ENCODE results near the gene STX8.
"Not testable (repeated sequence)": the region's sequence is repeated elsewhere in the genome, so short reads cannot be mapped to it uniquely, and the experiment has no call there.

Gene STX8

DNA sequence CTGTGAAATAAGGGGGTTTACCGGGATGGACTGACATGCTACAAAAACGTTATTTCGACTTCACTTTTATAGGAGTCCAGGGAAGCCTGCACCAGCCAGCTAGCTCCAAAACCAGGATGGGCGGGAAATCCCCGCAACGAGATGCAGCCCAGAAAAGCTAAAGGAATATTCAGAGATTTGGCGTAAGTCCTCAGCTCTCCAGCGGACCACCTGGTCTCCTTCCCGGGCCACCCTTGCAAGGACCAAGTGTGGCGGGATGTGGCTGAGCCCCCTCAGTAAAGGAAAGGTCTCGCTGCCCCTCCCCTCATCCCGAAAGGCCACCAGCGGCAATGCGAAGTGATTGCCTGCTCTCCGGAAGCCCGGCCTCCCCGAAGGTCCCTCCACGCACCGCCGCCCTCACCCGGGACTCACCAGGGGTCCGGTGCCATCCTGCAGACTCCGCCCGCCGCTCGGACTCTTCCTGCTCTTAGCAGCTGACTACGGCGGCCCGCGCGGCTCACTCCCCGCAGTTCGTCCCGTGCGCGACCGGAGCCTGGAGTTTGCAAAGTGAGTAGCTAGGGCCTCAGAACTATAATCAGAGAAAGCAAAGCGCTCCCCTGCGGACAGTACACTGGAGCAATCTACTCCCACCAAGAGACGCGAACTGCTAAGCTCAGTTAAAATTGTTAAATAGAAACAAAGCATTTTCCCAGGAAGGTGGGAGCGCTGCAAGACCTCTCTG, at the start of gene STX8:
Gene STX8 (minus strand): TSS at position 440 of the 721 bp plus-strand sequence. CDS start 12 bp downstream, at position 428.
- peak; percentile 59 for DNase-seq (ENCODE audit: low spot score)

DNA sequence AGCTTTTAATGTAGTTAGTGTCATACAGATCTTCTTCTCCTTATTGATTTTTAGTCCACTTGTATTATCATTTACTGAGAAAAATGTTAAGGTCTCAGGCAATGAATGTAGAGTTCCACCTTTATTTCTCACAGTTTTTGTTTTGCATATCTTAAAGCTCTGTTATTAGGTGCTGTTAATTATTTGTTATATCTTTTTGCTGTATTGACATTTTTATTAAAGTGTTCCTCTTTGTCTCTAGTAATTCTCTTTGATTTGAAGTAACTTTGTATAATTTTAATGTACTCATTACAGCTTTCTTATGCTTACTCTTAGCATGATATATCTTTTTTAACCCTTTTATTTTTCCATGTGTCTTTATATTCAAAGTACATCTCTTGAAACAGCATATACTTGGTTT, 47.3 kb upstream of the STX8 start:
- no peak for DNase-seq (ENCODE audit: low spot score)

DNA sequence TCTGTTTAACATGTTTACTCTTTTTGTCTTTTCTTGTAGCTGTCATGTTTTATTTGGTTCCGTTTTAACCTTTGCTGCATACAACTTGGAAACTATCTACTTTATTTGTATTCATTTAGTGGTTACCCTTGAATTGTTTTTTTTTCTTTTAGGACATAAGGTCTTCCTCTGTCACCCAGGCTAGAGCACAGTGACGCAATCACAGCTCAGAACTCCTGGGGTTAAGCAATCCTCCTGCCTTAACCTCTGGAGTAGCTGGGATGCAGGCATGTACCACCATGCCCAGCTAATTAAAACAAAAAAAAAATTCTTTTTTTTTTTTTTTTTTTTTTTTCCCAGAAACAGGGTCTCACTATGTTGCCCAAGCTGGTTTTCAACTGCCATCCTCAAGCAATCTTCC, 39.9 kb upstream of the STX8 start:
- DNase-seq (ENCODE audit: low spot score) = no peak

DNA sequence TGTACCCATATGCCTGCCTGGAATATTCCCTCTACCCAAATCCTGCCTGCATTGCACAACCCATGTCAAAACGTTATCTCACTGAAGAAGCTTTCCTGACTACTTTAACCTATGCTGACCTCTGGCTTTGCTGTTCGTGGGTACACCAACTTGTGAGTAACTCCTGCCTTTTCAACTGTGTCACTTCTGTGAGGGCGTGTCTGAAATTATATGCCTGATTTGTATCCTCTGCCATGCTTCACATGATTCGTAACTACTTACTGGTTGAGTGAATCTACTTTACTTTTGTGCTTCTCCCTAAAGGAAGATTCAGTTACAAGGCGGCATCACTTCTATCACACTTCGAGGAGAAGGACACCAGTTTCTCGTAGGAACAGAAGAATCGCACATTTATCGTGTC, 36.4 kb upstream of the STX8 start:
- DNase-seq (ENCODE audit: low spot score) = no peak

DNA sequence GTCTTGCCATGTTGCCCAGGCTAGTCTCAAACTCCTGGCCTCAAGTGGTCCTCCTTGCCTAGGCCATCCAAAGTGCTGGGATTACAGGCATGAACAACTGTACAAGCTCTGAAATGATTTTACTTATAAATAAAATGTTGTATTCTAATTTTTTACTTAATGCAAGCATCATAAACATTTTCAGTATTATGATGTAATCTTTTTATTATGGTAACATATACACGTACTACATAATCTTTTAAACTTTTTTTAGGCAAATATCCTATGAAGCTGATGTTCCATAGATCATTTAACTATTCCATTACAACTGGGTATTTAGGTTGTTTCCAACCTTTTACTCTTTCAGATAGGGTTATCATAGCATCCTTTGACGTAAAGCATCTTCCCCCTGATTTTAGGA, 35.9 kb upstream of the STX8 start:
- DNase-seq (ENCODE audit: low spot score) = no peak

- not testable (repeated sequence) for DNase-seq (ENCODE audit: low spot score)
Observed at GRCh38 chr17:9607058-9607457, 31.4 kb upstream of the STX8 start.

GRCh38 chr17:9606453-9606852, 30.8 kb upstream of the STX8 start:
- no peak for DNase-seq (ENCODE audit: low spot score)

DNA sequence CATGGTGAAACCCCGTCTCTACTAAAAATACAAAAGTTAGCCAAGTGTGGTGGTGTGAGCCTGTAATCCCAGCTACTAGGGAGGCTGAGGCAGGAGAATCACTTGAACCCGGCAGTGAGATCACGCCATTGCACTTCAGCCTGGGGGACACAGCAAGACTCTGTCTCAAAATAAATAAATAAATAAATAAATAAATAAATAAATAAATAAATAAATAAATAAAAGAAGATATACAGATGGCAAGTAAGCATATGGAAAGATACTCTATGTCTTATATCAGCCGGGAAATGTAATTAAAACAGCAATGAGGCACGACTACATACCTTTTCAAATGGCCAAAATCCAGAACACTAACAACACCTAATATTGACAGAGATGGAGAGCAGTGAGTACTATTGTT, 29.0 kb upstream of the STX8 start:
- DNase-seq (ENCODE audit: low spot score) = not testable (repeated sequence)

DNA sequence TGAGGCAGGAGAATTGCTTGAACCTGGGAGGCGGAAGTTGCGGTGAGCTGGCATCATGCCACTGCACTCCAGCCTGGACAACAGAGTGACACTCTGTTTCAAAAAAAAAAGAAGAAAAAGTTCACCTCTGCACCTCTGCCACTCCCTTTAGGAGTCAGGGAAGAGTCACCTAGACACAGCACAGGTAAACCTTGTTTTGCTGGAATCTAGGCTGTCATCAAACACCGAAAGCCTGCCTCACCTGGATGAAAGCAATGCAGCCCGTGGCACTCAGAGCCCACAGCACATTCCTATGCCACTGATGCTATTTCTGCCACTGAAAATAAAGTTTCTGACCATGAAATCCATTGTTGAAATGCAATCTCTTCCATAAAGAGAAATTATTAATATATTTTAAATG, 23.0 kb upstream of the STX8 start:
- DNase-seq (ENCODE audit: low spot score) = no peak

DNA sequence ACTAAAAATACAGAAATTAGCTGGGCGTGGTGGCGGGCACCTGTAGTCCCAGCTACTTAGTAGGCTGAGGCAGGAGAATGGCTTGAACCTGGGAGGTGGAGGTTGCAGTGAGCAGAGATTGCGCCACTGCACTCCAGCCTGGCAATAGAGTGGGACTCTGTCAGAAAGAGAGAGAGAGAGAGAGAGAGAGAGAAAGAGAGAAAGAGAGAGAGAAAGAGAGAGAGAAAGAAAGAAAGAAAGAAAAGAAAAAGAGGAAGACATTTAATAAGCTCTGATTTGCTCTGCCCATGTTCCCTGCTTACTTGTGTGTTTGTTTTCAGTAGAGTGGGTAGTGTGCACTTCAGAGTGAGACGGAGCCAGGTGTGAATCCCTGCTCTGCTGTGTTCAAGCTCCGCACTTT, 22.0 kb upstream of the STX8 start:
- not testable (repeated sequence) for DNase-seq (ENCODE audit: low spot score)

GRCh38 chr17:9594065-9594464, 18.4 kb upstream of the STX8 start:
- no peak for DNase-seq (ENCODE audit: low spot score)

DNA sequence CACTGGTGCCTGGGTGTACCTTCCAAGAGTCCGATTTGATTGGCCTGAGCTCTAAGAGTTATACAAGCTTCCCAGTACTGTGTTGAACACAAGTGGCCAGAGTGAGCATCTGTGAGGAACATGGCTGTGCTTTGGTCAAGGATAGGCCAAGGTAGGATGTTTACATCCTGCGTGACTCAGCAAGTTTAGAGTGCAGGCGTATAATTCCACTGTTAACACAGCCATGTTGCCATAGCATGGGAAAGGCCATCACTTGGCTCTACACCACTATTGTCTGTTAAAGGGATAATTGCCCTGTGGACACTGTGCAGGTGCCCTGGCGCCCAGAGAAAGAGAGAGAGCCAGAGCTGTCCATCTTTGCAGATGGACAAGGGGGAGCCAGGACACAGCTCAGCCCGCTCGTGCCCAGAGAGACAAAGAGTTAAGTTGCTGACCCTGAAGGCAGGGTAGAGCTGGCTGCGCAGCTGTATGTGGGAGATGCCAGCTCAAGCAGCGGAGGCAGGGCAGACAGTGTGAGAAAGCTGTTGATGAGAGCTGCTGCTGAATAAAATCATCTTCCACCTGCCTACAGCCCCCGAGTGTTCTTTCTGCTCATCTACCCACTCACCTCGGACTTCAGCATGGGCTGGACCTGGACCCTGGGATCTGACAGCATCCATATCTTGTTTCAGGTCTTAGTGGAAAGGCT, 12.5 kb upstream of the STX8 start:
- no peak for DNase-seq (ENCODE audit: low spot score)

GRCh38 chr17:9577373-9577709, 1.7 kb upstream of the STX8 start:
- DNase-seq (ENCODE audit: low spot score) = no peak

DNA sequence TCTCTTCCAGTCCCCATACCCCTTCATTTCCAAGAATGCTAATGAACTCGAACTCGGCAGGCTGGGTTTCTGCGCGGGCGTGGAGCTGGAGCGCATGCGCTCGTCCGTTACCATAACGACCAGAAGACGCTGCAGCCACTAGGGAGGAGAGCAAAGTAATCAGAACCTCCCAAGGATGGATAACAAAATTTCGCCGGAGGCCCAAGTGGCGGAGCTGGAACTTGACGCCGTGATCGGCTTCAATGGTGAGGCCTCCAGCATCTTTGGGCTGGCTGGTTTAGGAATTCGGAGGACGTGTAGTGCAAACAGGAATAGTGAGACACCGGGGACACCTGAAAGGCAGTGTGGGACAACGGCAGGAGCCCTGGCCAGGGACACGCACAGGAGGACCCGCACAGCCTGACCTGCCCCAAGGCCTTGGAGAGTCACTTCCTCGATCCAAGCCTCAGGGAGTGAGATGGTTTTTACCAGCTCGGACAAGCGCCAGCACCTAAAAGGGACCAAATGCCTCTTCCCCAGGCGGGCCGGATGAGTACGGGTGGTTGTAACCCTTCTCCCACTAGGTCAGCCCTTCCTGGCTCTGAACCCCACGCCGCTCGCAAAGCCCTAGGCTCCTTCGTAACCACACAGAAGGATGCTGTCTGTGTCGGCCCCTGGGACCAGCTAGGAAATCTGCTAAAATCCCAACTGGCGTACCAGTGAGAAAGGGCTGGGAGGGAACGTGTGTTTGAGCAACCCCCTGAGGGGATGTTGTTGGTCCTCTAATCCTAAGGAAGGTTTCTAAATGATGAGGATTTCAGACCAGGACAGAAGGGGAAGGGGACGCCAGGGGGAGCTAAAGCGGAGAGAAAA, 1.1 kb upstream of the STX8 start, which contains the start of gene CFAP52:
Gene CFAP52 (plus strand): TSS at position 122 of the 852 bp plus-strand sequence. CDS start 54 bp downstream, at position 176.
- peak; percentile 51 for DNase-seq (ENCODE audit: low spot score)

DNA sequence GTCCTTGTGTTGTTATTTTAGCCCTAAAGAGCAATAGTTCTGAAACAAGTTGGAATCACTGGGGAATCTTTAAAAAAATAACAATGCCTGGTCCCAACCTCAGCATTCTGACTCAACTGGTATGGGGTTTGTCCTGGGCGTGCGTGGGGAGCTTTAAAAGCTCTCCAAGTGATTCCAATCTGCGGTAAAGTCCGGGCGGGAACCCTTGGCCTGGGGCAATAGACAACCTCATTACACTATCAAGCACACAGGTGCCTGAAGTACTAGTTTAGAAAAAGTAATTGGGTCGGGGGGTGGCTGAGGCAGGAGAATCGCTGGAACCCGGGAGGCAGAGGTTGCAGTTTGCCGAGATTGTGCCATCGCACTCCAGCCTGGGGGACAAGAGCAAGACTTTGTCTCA, 4.4 kb downstream of the STX8 start:
- no peak for DNase-seq (ENCODE audit: low spot score)

GRCh38 chr17:9568957-9569588, 6.5 kb downstream of the STX8 start:
- no peak for DNase-seq (ENCODE audit: low spot score)

- no peak for DNase-seq (ENCODE audit: low spot score)
Observed at GRCh38 chr17:9568004-9568403, 7.6 kb downstream of the STX8 start.

GRCh38 chr17:9566739-9567138, 8.9 kb downstream of the STX8 start:
- not testable (repeated sequence) for DNase-seq (ENCODE audit: low spot score)

DNA sequence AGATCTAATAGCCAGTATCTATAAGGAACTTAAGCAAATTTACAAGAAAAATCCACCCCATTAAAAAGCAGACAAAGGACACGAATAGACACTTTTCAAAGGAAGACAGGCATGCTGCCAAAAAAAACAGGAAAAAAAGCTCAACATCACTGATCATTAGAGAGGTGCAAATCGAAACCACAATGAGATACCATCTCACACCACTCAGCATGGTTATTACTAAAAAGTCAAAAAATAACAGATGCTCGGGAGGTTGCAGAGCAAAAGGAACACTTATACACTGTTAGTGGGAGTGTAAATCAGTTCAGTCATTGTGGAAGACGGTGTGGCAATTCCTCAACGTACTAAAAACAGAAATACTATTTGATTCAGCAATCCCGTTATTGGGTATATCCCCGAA, 9.6 kb downstream of the STX8 start:
- DNase-seq (ENCODE audit: low spot score) = no peak

- DNase-seq (ENCODE audit: low spot score) = no peak
Observed at GRCh38 chr17:9564104-9564503, 11.5 kb downstream of the STX8 start.

- DNase-seq (ENCODE audit: low spot score) = no peak
Observed at GRCh38 chr17:9557857-9558256, 17.8 kb downstream of the STX8 start.

- DNase-seq (ENCODE audit: low spot score) = no peak
Observed at GRCh38 chr17:9557161-9557755, 18.4 kb downstream of the STX8 start.
